ENCODE data around the gene CUZD1. TPM values are rescaled to one million over a fixed set of nuclear protein-coding genes. Genes with fewer than 3 reads are reported as not detected.

The CUZD1 gene
- total RNA-seq, 1 donor from 2014 or later = 2.5 TPM

DNA sequence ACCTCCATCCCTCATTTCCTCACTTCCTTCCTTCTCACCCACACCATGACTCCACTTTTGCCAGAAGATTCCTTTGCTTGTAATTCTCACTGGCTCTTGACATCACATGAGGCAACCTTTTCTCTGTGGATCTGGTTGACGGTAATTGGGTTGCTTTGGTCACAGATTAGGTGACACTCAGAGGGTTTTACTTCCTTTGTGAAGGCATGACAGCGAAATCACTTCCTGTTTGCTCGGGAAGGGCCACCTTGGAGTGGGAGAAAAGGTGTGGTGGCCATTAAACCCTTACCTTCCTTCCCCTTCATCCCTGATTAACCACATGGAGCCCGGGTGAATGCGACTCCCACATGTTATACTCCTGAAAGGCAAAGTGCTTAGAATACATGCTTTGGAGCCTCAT lies 30.2 kb downstream of the CUZD1 start:
- no peaks in the 10 kb centered on the region for H3K4me1 Mint-ChIP-seq
- H3K9me3 Mint-ChIP-seq = no peaks in the 10 kb centered on the region
- DNase-seq (no peak), ATAC-seq (ENCODE audit: low read depth) (no peak)
- ChIA-PET CTCF (no interaction called here), POLR2A (no interaction called here)
- TF ChIP-seq, protein P1, sequence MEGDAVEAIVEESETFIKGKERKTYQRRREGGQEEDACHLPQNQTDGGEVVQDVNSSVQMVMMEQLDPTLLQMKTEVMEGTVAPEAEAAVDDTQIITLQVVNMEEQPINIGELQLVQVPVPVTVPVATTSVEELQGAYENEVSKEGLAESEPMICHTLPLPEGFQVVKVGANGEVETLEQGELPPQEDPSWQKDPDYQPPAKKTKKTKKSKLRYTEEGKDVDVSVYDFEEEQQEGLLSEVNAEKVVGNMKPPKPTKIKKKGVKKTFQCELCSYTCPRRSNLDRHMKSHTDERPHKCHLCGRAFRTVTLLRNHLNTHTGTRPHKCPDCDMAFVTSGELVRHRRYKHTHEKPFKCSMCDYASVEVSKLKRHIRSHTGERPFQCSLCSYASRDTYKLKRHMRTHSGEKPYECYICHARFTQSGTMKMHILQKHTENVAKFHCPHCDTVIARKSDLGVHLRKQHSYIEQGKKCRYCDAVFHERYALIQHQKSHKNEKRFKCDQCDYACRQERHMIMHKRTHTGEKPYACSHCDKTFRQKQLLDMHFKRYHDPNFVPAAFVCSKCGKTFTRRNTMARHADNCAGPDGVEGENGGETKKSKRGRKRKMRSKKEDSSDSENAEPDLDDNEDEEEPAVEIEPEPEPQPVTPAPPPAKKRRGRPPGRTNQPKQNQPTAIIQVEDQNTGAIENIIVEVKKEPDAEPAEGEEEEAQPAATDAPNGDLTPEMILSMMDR (IDR thresholded peaks at IDR 0.05) = no peak
- no peak overlapping the region for H3K4me3 Mint-ChIP-seq
- H3K27me3 Mint-ChIP-seq = peaks cover 28% of the 10 kb centered on the region
- H3K27ac Mint-ChIP-seq = no peak overlapping the region
- intact Hi-C loops (cut with micrococcal nuclease) = no loop called here
- H3K36me3 Mint-ChIP-seq (ENCODE audit: low read depth) = no peaks in the 10 kb centered on the region

- intact Hi-C loops (cut with micrococcal nuclease) = no loop called here
- CTCF ChIA-PET = no interaction called here
- no peaks in the 10 kb centered on the region for H3K36me3 Mint-ChIP-seq (ENCODE audit: low read depth)
Observed at GRCh38 chr10:122814493-122814892, 31.2 kb downstream of the CUZD1 start.

DNA sequence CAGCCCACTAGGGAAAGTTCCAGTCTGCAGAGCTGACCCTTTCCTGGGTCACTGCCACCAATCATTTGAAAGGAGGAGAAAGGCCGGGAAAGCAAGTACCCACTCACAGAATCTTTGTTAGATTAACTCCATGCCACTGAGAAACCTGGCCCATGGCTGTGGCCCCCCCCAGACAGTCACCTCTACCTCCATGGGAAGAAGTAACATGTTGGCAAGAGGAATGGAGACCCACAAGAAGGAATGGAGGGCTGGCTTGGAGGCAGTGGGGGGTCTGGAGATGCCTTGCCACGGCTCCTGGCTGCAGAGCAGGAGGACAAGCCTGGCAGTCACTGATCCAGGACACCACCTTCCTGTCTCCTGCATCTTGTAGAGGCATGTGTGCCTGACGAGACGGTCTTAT lies 32.9 kb downstream of the CUZD1 start:
- DNase-seq (no peak), ATAC-seq (ENCODE audit: low read depth) (no peak)
- TF ChIP-seq, protein P1 (IDR thresholded peaks at IDR 0.05) = no peak
- Mint-ChIP-seq H3K4me3 (no peak overlapping the region), H3K36me3 (ENCODE audit: low read depth) (no peaks in the 10 kb centered on the region), H3K4me1 (no peaks in the 10 kb centered on the region), H3K9me3 (no peaks in the 10 kb centered on the region), H3K27me3 (peaks cover 18% of the 10 kb centered on the region), H3K27ac (no peak overlapping the region)
- intact Hi-C loops (cut with micrococcal nuclease) = no loop called here
- ChIA-PET POLR2A (no interaction called here), CTCF (no interaction called here)

More at GRCh38 chr10:122814493-122814892, 31.2 kb downstream of the CUZD1 start:
- TF ChIP-seq, protein P1 (IDR thresholded peaks at IDR 0.05) = no peak
- H3K27me3 Mint-ChIP-seq = peaks cover 28% of the 10 kb centered on the region
- POLR2A ChIA-PET = no interaction called here
- H3K27ac Mint-ChIP-seq = no peak overlapping the region
- no peaks in the 10 kb centered on the region for H3K4me1 Mint-ChIP-seq
- no peak for DNase-seq
- no peaks in the 10 kb centered on the region for H3K9me3 Mint-ChIP-seq
- H3K4me3 Mint-ChIP-seq = no peak overlapping the region
- ATAC-seq (ENCODE audit: low read depth) = no peak

- CTCF ChIA-PET = no interaction called here
- DNase-seq = no peak
- H3K9me3 Mint-ChIP-seq = no peaks in the 10 kb centered on the region
- no peaks in the 10 kb centered on the region for H3K36me3 Mint-ChIP-seq (ENCODE audit: low read depth)
- H3K4me1 Mint-ChIP-seq = no peaks in the 10 kb centered on the region
- no peak overlapping the region for H3K27ac Mint-ChIP-seq
- H3K27me3 Mint-ChIP-seq = peaks cover 7% of the 10 kb centered on the region
- POLR2A ChIA-PET = no interaction called here
- no peak overlapping the region for H3K4me3 Mint-ChIP-seq
- no peak for ATAC-seq (ENCODE audit: low read depth)
- intact Hi-C loops (cut with micrococcal nuclease) = no loop called here
- TF ChIP-seq, protein P1 (IDR thresholded peaks at IDR 0.05) = no peak
Observed at GRCh38 chr10:122802282-122802681, 43.4 kb downstream of the CUZD1 start.

DNA sequence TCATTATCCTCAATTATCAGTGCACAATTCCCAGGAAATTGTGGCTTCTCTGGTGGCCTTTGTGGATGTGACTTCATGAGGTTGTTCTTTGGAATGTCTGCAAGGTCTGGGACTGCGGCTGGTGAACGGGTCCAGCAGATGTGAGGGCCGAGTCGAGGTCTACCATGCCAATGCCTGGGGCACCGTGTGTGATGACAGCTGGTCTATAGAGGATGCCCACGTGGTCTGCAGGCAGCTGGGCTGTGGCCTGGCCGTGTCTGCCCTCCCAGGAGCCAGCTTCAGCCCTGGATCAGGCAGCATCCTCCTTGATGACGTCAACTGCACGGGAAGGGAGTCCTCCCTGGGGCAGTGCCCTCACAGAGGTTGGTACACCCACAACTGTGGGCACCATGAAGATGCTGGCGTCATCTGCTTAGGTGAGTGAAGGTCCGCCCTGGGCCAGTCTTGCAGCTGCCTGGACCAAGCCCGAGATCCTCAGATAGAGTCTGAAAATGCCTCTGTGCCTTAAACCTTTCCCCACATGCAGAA lies 46.9 kb downstream of the CUZD1 start:
- ChIA-PET CTCF (no interaction called here), POLR2A (no interaction called here)
- intact Hi-C loops (cut with micrococcal nuclease) = no loop called here
- peaks cover 19% of the 10 kb centered on the region for H3K27me3 Mint-ChIP-seq
- TF ChIP-seq, protein P1 (IDR thresholded peaks at IDR 0.05) = no peak
- DNase-seq = no peak
- no peaks in the 10 kb centered on the region for H3K9me3 Mint-ChIP-seq
- no peak for ATAC-seq (ENCODE audit: low read depth)
- no peak overlapping the region for H3K27ac Mint-ChIP-seq
- no peaks in the 10 kb centered on the region for H3K4me1 Mint-ChIP-seq
- H3K36me3 Mint-ChIP-seq (ENCODE audit: low read depth) = no peaks in the 10 kb centered on the region
- H3K4me3 Mint-ChIP-seq = no peak overlapping the region

Data from activated B cell treated with CpG ODN at 0.5 μM for 24 hours (primary cell).